Endodermal cell (in vitro differentiated cells): ENCODE measurements around the gene PRSS57. TPM values are rescaled to one million over a fixed set of nuclear protein-coding genes. Genes with fewer than 3 reads are reported as not detected.

Source experiments
- DNase-seq: peaks from one replicate; pipeline ENCODE4 v3.0.0-alpha.2; 2017
- H3K27ac ChIP-seq: 2 replicates; pipeline ENCODE4 v1.5.1; 2013; ENCODE audit warnings: mild to moderate bottlenecking, low read depth, low read length, moderate library complexity
- H3K27me3 ChIP-seq: 2 replicates; pipeline ENCODE4 v1.6.1; 2013; ENCODE audit warnings: mild to moderate bottlenecking, low read length, moderate library complexity; ENCODE audit not compliant: insufficient read depth, control insufficient read depth, poor library complexity, severe bottlenecking
- H3K36me3 ChIP-seq: 2 replicates; pipeline ENCODE4 v1.7.0; 2013; ENCODE audit warnings: mild to moderate bottlenecking, low read length, moderate library complexity; ENCODE audit not compliant: control insufficient read depth, insufficient read depth
- H3K4me1 ChIP-seq: one replicate; pipeline ENCODE4 v1.7.0; 2013; ENCODE audit warnings: low read length; ENCODE audit not compliant: control insufficient read depth, insufficient read depth
- H3K4me3 ChIP-seq: 2 replicates; pipeline ENCODE4 v1.5.1; 2013; ENCODE audit warnings: mild to moderate bottlenecking, low read length, moderate library complexity
- H3K9ac ChIP-seq: 2 replicates; pipeline ENCODE4 v1.6.1; 2013; ENCODE audit warnings: mild to moderate bottlenecking, low read length, moderate library complexity; ENCODE audit not compliant: poor library complexity, severe bottlenecking; ENCODE audit errors: extremely low read depth
- H3K9me3 ChIP-seq: 2 replicates; pipeline ENCODE4 v1.6.1; 2013; ENCODE audit warnings: mild to moderate bottlenecking, low read length, moderate library complexity; ENCODE audit not compliant: control insufficient read depth
- H3K27ac Mint-ChIP-seq: 2 replicates; pipeline ENCODE4 v1.8.0; 2020; ENCODE audit warnings: mixed read lengths
- H3K27me3 Mint-ChIP-seq: 2 replicates; pipeline ENCODE4 v1.8.0; 2021; ENCODE audit warnings: mild to moderate bottlenecking, mixed read lengths; ENCODE audit not compliant: insufficient read depth
- H3K36me3 Mint-ChIP-seq: 2 replicates; pipeline ENCODE4 v1.8.0; 2020; ENCODE audit warnings: low read depth, mixed read lengths
- H3K4me1 Mint-ChIP-seq: 2 replicates; pipeline ENCODE4 v1.8.0; 2020; ENCODE audit warnings: mixed read lengths
- H3K4me3 Mint-ChIP-seq: 2 replicates; pipeline ENCODE4 v1.8.0; 2020; ENCODE audit warnings: mild to moderate bottlenecking, moderate library complexity, mixed read lengths
- H3K9me3 Mint-ChIP-seq: 2 replicates; pipeline ENCODE4 v1.8.0; 2020; ENCODE audit warnings: mild to moderate bottlenecking, mixed read lengths
- CTCF ChIP-seq: fragments of 200-600 bp; sonication (generic); conservative IDR thresholded peaks from 2 replicates; pipeline ENCODE4 v1.5.0; 2021; ENCODE audit warnings: antibody characterized with exemption, mild to moderate bottlenecking
- WGBS, 2 experiments: methylation state at CpG; one replicate each; pipeline versions ENCODE4 v1.1.5 to v1.1.7; 2013; ENCODE audit warnings: missing lambda C conversion rate in 2 of 2, mixed read lengths in 1 of 2; ENCODE audit not compliant: insufficient coverage in 1 of 2, insufficient read length in 1 of 2; 5-methylcytosine and 5-hydroxymethylcytosine counted together
- total RNA-seq, 2 donors: library from RNA; stranded (reverse); fragmentation: NEBNext Ultra II Directional in 1 of 2; extraction: Animal tissue kit (Norgen Biotek cat#: 25700) in 1 of 2; gene quantifications; 2 replicates in 1 of 2; 3 replicates in 1 of 2; pipeline ENCODE4 v1.2.1, GENCODE V29; 2021

Gene PRSS57
- total RNA-seq, 2 donors from 2014 or later, result not detected

GRCh38 chr19:642767-643727, 52.2 kb downstream of the PRSS57 start:
- H3K4me1 ChIP-seq, result no peaks in the 10 kb centered on the region
- no peak overlapping the region for H3K9ac ChIP-seq
- Mint-ChIP-seq H3K4me3 (no peak overlapping the region), H3K4me1 (no peaks in the 10 kb centered on the region), H3K9me3 (no peaks in the 10 kb centered on the region), H3K27ac (no peak overlapping the region), H3K36me3 (peaks cover 5% of the 10 kb centered on the region), H3K27me3 (peaks cover 18% of the 10 kb centered on the region)
- H3K4me3 ChIP-seq, result no peak overlapping the region
- H3K27me3 ChIP-seq, result peaks cover 14% of the 10 kb centered on the region
- H3K27ac ChIP-seq, result no peak overlapping the region
- no peaks in the 10 kb centered on the region for H3K36me3 ChIP-seq
- 87 to 94% methylated on average over 36 to 70 of the region's 70 CpGs for WGBS, 2 experiments
- no peaks in the 10 kb centered on the region for H3K9me3 ChIP-seq
- TF ChIP-seq CTCF, result no peak
- DNase-seq, result no peak

GRCh38 chr19:641702-642101, 53.5 kb downstream of the PRSS57 start:
- no peak overlapping the region for H3K9ac ChIP-seq
- no peaks in the 10 kb centered on the region for H3K9me3 ChIP-seq
- Mint-ChIP-seq H3K4me3 (no peak overlapping the region), H3K36me3 (peaks cover 5% of the 10 kb centered on the region), H3K4me1 (no peaks in the 10 kb centered on the region), H3K9me3 (no peaks in the 10 kb centered on the region), H3K27me3 (peaks cover 31% of the 10 kb centered on the region), H3K27ac (no peak overlapping the region)
- H3K4me1 ChIP-seq, result no peaks in the 10 kb centered on the region
- 95 to 97% methylated on average over 17 of the region's 17 CpGs for WGBS, 2 experiments
- peaks cover 21% of the 10 kb centered on the region for H3K27me3 ChIP-seq
- DNase-seq, result no peak
- TF ChIP-seq CTCF, result no peak
- H3K27ac ChIP-seq, result no peak overlapping the region
- no peaks in the 10 kb centered on the region for H3K36me3 ChIP-seq
- no peak overlapping the region for H3K4me3 ChIP-seq

GRCh38 chr19:640606-641189, 54.6 kb downstream of the PRSS57 start:
- H3K27ac ChIP-seq, result no peak overlapping the region
- no peaks in the 10 kb centered on the region for H3K36me3 Mint-ChIP-seq
- no peak overlapping the region for H3K4me3 Mint-ChIP-seq
- H3K9me3 ChIP-seq, result no peaks in the 10 kb centered on the region
- no peaks in the 10 kb centered on the region for H3K36me3 ChIP-seq
- TF ChIP-seq CTCF, result no peak
- H3K9ac ChIP-seq, result no peak overlapping the region
- peaks cover 33% of the 10 kb centered on the region for H3K27me3 Mint-ChIP-seq
- H3K27ac Mint-ChIP-seq, result no peak overlapping the region
- DNase-seq, result no peak
- no peak overlapping the region for H3K4me3 ChIP-seq
- WGBS, 2 experiments, result 93% methylated on average over 23 to 31 of the region's 31 CpGs
- no peaks in the 10 kb centered on the region for H3K9me3 Mint-ChIP-seq
- no peaks in the 10 kb centered on the region for H3K4me1 Mint-ChIP-seq
- peaks cover 21% of the 10 kb centered on the region for H3K27me3 ChIP-seq
- no peaks in the 10 kb centered on the region for H3K4me1 ChIP-seq
